Measurements from ENCODE around the gene CLDN19.

DNA sequence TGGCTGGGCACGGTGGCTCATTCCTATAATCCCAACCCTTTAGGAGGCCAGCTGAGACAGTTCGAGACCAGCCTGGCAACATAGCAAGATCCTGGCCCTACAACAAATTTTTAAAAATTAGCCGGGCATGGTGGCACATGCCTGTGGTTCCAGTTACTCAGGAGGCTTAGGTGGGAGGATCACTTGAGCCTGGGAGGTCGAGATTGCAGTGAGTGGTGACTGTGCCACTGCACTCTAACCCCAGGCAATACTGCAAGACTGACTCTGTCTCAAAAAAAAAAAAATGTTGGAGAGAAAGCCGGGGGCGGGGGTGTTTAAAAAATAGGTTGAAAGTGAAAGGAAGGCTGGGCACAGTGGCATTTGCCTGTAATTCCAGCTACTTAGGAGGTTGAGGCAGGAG is 16.5 kb downstream of the CLDN19 start:
- TF ChIP-seq, protein P1, sequence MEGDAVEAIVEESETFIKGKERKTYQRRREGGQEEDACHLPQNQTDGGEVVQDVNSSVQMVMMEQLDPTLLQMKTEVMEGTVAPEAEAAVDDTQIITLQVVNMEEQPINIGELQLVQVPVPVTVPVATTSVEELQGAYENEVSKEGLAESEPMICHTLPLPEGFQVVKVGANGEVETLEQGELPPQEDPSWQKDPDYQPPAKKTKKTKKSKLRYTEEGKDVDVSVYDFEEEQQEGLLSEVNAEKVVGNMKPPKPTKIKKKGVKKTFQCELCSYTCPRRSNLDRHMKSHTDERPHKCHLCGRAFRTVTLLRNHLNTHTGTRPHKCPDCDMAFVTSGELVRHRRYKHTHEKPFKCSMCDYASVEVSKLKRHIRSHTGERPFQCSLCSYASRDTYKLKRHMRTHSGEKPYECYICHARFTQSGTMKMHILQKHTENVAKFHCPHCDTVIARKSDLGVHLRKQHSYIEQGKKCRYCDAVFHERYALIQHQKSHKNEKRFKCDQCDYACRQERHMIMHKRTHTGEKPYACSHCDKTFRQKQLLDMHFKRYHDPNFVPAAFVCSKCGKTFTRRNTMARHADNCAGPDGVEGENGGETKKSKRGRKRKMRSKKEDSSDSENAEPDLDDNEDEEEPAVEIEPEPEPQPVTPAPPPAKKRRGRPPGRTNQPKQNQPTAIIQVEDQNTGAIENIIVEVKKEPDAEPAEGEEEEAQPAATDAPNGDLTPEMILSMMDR (conservative IDR thresholded peaks at IDR 0.05), result no peak
- no peak for TF ChIP-seq ZFX (IDR thresholded peaks at IDR 0.05)

All from C4-2B (cell line).